GM18907 (cell line): ENCODE measurements around the gene GPR160.
"Not testable (repeated sequence)": the region's sequence is repeated elsewhere in the genome, so short reads cannot be mapped to it uniquely, and the experiment has no call there.

Source experiments
- ATAC-seq: cut with Tn5 transposase; IDR thresholded peaks from one replicate; pipeline ENCODE4 v1.9.1; 2021; ENCODE audit warnings: mild to moderate bottlenecking, moderate library complexity; ENCODE audit not compliant: unreplicated experiment

The GPR160 gene, protein sequence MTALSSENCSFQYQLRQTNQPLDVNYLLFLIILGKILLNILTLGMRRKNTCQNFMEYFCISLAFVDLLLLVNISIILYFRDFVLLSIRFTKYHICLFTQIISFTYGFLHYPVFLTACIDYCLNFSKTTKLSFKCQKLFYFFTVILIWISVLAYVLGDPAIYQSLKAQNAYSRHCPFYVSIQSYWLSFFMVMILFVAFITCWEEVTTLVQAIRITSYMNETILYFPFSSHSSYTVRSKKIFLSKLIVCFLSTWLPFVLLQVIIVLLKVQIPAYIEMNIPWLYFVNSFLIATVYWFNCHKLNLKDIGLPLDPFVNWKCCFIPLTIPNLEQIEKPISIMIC

DNA sequence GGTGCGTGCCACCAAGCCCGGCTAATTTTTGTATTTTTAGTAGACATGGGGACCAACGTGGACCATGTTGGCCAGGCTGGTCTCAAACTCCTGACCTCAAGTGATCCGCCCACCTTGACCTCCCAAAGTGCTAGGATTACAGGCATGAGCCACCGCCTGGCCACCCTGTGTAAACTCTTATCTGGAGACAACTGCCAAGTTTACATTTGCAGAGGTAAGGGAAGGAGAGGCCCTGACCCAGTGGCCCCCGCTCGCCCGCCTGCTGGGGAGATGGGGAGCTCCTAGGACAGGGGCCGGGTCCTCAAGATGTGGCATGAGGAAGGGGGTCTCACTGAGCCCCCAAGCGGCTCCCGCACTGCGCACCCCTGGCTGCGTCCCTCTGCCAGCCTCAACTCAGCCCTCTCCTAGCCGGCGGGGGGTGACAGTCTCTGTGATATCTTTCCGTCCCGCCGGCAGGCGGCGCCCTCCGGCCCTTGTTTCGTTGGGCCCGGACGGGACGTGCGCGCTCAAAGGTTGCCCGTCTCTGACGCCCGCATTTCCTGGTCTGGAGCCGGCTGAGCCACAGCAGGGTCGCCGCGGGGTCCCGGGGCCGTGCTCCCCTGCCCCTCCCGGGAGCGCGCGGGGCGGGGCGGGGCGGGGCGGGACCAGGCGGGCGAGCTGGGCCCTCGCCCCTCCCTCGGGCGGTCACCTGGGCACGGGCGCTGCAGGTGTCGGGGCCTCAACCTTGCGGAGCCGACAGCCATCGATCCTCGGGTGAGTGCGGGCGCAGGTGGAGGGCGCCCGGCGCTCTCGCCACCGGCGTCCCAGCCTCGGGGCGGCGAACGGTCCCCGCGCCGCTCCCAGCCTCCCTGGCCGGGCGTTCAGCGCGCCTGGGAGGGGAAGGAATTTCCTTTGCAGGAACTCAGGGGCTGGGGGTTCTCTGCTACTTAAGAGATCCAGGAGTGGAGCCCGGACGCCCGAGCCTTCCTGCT is at the start of gene GPR160:
GPR160 (plus strand) TSS at position 533 of the 971 bp plus-strand sequence. CDS start 45,978 bp downstream, outside the sequence.
- peak; percentile 82 for ATAC-seq

DNA sequence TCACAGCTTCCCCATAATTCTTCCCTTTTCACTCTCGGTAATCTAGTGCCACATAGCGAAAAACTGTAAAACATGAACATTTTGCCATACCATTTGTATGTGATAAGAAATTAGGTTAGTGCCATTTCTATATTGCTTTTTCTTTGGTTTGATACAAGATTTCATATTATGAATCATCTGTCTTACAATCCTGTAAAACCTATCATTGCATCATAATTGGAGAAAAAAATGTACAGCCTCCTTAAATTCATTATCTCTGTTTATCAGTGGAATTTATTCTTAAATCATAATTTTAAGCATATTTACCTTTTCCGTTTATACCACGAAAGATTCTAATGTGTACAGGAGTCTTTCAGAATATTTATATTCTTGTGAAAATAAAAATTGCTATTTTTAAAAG is 47.4 kb upstream of the GPR160 start:
- ATAC-seq, result no peak

DNA sequence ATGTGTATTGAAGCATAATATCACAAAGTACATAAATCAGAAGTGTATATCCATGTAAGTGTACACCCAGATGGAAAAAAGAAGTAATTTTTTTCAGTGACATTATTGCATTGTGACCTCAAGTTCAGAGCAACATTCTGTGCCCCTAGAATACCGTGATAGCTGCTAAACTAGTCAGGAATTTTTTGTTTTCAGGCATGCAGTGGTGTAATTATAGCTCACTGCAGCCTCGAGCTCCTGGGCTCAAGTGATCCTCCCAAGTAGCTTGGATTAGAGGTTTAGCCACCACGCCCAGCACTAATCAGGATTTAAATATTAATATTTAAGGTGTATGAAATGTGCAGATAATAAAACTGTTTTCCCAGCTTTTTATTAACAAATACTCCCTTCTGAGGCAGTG is 45.6 kb upstream of the GPR160 start:
- no peak for ATAC-seq

DNA sequence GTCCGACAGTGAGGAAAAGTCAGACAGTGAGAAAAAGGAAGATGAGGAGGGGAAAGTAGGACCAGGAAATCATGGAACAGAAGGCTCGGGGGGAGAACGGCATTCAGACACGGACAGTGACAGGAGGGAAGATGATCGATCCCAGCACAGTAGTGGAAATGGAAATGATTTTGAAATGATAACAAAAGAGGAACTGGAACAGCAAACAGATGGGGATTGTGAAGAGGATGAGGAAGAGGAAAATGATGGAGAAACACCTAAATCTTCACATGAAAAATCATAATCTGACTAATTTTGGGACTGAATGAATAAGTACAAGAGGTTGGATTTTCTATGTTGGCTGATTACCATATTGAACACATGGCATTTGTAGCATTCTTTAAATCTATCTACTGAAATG is 45.0 kb upstream of the GPR160 start:
- ATAC-seq, result no peak

DNA sequence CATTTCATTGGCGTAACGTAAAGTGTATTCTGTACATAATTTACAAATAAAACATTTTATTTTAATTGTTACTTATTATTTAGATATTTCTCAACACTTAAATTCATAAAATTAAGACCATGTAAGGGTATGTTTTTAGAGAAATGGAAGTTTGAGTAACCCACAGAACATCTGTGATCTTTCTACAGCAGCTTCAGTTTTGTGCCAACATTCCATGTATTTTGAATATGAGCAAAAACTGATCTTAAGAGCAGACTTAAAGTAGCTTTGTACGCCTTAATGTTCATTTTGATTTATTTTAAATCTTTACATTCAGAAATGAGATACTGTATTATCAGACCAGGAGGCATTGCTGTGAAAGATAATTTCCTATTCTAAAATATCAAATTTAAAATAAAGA is 44.0 kb upstream of the GPR160 start:
- no peak for ATAC-seq

DNA sequence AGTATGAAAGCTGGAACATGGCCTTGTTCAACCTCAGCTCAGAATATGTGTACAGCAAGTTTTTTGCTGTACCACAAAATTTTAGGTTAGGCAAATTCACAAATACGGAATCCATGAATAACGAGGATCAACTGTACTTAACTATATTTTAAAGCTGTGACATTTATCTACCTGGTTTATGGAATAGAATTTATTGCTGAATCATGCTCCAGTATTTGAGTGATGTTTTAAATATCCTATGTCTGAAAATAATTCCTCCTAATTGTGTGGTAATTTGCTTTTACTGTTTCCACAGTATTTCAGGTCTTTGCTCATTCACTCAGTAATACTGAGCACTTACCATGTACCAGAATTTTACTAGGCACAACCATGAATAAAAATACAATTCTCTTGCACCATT is 41.7 kb upstream of the GPR160 start:
- no peak for ATAC-seq

DNA sequence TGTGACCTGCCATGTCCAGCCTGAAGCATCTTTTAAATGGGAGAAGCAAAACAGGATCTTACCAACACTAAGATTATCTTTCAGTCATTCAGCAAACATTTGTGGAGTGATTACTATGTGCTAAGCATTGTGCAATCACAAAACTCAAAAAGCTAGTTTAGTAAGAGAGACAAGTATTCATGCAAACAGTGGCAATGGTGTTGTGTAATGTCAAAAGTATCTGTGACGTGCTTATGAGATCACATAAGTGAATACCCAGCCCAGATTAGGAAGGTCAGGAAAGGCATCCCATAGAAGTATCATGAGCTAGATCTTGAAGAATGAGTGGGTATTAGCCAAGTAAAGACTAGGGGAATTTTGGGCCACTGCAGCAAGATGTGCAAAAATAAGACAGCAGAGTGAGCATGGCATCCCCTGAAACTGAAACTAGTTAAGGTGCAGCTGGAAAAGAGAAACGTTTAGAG is 39.1 kb upstream of the GPR160 start:
- peak; percentile 26 for ATAC-seq

DNA sequence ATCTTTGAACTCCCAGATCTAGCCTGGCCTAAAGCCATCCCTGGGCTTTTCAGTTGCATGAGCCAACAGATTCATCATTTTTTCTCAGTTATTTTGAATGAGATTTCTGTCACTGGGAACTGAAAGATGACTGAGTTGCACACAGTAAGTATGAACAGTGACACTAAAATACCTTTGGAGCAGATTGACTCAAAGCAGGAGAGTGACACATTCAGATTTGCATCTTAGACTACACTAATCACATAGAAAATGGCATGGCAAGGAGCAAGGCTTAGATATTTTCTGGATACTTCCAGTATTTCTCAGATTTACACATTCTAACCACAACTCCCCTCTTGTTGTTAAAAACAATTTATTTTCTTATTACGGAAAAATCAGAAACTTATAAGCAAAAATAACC is 38.4 kb upstream of the GPR160 start:
- ATAC-seq, result peak; percentile 85

DNA sequence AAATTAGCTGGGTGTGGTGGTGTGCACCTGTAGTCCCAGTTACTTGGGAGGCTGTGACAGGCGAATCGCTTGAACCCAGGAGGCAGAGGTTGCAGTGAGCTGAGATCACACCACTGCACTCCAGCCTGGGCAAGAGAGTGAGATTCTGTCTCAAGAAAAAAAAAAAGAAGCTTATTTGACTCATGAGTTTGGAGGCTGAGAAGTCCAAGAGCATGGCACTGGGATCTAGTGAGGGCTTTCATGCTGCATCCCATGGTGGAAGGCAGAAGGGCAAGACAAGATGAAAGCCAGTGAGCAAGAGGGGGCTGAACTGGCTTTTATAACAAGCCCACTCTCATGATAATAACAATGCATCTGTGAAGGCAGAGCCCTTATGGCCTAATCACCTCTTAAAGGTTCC is 37.7 kb upstream of the GPR160 start:
- ATAC-seq, result no peak

DNA sequence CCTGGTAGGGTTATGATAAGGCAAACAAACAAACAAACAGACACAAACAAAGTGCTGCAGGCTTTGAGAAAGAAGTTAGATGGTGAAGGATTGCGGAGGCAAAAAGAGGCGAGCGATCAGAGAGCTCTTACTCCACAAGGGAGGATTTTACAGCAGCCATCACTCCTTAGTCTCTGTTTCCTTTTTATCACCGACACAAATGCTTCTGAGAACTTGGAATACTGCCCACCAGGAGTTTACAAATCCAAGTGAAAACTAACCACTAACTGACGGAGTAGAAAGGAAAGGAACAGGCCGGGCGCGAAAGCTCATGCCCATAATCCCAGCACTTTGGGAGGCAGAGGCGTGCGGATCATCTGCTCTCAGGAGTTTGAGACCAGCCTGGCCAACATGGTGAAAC is 35.6 kb upstream of the GPR160 start:
- no peak for ATAC-seq

DNA sequence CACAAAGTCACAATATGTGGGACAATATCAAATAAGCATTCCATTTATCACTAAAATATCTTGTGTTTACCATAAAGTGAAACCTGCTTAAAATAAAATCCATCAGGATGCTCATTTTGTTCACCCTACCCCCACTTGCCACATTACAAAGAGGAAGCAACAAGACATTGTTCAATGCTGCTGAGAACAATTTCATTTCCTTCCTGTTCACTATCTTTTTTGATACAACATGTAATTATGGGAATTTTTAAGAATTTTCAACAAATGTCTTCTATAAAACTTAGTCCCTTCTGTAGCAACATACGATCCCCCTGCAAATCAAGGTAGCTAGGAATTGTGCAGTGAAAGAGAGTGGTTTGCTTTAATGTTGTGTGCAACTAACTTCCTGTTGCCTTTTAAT is 34.9 kb upstream of the GPR160 start:
- ATAC-seq, result no peak

DNA sequence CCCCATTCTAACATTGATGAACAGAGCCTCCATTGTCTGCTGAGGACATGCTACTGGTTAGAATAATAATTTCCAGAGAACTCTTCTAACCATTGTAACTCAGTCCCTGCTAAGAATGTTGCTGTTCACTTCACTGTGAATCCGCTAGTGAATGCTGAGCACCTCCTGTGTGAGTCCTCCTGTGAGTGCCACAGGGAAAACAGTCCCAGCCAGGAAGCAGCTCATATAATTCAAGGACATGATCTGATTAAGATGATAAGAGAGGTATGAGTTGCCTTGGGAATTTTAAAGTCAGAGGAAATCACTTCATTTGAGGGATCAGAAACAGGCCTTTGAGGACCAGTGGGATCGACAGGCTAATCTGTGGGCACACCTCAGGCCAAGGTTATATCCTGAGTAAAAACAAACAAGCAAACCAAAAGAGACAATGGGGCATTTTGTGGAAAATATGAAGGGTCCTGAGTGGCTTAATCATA is 33.9 kb upstream of the GPR160 start:
- no peak for ATAC-seq

DNA sequence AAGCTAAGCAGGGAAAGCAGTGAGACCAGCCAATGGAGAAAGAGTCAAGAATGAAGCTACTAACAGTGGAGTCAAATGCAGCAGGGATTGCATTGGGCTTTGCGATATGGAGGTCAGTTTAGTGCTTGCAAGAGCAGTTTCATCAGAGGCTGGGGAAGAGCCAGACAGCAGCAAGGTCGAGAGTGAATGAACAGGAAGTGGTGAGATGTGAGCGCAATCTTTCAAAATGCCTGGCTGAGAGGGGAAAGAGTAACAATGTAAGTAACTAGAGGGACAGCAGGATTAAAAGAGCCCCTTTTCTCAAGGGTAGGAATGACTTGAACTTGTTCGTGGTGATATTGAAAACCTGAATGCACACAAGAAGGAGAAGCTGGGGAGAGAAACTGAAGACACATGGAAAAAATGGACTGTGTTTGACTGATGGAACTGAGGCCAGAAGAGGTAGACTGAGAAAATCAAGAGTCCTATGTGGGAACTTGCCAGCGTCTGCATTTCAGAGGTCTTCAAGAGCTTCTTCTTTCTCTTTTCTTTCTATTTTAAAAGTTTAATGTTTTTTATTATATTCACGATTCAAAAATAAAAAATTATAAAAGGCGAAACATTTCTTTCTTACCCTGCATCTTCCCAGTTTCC is 30.6 kb upstream of the GPR160 start:
- peak; percentile 92 for ATAC-seq

DNA sequence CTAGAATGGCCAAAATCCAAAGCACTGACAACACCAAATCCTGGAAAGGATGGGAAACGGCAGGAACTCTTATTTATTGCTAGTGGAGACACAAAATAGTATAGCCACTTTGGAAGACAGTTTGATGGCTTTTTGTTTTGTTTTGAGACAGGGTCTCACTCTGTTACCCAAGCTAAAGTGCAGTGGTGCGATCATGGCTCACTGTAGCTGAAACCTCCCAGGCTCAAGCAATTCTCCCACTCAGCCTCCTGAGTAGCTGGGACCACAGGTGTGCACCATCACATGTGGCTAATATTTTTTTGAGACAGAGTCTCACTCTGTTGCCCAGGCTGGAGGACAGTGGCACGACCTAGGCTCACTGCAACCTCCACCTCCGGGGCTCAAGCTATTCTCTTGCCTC is 27.3 kb upstream of the GPR160 start:
- ATAC-seq, result no peak

DNA sequence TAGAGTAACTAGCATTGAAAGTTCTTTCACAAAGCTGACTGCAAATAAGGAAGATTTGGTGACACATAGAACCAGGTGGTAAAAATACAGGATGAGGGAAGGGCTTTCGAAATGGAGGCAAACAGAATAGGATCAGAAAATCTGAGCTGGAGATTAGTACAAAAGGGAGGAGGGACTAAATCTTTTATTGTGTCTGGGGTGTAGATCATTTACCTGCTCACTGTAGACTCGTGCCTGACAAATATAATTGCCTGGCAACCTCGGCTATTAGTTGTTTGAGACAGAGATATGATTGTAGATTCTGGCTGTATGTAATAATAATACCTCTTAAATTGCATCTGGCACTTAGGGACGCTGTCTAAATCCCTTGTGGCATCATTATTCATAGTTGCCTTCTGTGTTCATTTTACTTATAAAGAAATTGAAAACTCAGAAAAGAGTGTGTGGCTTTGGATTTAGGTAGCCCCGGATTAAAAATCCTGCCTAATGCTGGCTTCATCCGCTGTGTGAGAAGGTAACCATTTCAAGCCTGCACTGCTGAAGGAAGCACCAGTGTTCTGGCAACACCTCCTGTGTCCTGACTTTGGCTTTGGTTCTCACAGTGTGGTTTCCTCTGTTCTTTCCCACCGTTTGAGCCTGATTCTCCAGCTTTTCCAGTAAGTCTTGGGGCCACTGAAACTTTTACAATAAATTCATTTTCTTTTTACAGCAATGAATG is 25.0 kb upstream of the GPR160 start:
- no peak for ATAC-seq

DNA sequence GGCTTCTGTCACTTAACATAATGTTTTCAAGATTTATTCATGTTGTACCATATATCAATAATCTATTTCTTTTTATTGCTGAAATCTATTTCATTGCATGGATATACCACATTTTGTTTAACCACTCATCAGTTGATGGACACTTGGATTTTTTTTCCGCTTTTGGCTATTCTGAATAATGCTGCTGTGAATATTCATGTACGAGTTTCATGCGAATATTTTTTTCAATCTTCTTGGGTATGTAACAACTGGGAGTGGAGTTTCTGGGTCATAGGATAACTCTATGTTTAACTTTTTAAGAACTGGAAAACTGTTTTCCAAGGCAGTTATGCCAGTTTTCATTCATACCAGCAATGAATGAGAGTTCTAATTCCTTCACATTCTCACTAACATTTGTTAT is 21.7 kb upstream of the GPR160 start:
- ATAC-seq, result no peak

DNA sequence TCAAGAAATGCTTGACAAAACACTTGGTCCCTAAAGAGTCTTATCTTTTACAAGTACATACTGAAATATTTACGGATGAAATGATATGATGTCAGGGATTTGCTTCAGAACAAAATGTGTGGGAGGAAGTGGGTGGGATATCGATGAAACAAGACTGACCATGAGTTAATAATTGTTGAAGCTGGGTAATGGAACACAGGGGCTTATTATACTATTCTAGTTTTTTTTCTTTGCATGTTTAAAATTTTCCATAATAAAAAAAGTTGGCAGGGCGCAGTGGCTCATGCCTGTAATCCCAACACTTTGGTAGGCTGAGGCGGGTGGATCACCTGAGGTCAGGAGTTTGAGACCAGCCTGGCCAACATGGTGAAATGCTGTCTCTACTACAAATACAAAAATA is 18.5 kb upstream of the GPR160 start:
- ATAC-seq, result not testable (repeated sequence)

DNA sequence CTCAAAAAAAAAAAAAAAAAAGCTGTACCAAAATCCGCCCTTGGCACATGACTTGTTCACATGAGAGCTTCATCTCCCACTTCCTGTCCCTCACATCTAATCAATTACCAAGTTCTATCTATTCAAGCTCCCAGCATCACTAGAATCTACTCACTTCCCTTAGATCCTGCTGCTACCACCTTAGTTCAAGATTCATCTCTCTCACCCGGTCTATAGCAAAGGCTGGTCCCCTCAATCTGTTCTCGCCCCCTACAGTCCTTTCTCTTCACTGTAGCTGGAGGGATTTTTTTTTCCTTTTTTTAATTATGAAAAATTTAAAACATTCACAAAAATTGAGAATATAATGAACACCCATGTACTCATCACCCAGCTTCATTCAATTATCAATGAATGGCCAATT is 16.7 kb upstream of the GPR160 start:
- no peak for ATAC-seq

DNA sequence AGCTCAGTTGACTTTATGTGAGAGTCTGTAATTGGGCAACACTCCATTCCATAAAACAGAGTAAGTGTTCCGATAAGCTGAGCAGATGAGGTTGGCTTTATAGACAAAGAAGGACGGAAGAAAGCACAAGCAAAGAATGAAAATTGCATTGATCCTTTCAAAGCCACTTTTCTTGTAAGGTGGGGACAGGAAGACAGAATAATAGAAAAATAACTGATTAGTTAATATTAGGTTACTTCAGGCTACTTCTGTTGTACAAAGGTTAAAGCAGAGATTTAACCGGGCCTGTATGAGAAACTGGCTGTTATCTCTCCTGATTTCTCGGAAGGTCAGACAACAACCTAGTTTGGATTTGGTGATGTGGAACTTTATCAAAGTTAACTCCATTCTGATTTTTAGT is 15.5 kb upstream of the GPR160 start:
- ATAC-seq, result no peak

DNA sequence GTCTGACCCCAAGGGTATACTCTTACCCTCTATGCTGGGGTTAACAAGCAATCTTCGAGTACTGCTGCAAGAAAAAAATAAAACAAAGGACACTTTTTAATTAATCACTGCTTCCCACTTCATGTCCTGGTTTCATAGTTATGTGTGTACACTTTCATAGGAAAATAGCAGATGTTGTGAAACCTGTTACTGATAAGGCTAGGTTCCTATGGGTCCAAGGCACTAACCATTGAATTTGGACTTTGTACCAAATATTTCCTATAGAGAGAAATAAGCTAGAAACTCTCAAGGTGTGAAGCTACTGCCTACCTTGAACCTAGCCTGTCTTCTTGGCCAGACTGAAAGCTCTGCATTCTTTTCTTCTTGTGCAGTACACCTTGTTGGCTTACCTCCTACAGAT is 14.6 kb upstream of the GPR160 start:
- no peak for ATAC-seq

DNA sequence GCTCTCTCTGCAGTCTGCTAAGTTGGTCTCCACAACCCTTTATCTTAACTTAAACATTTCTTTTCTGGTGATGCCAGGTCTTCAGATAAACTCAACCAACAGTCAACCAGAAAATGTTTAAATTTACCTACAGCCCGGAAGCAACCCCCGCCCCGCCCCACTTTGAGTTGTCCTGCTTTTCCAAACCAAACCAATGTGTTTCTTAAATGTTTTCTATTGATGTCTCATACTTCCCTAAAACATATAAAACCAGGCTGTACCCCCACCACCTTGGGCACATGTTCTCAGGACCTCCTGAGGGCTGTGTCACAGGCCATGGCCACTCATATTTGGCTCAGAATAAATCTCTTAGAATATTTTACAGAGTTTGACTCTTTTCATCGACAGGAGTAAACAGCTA is 13.2 kb upstream of the GPR160 start:
- ATAC-seq, result no peak
